GM12874 (cell line): ENCODE measurements around the gene KRT78.

Experiments
- CTCF ChIP-seq: IDR thresholded peaks from 2 replicates; pipeline ENCODE4 v1.5.1; 2011; ENCODE audit warnings: low read depth, mild to moderate bottlenecking, control low read depth, low read length, moderate library complexity; ENCODE audit not compliant: insufficient read depth

KRT78 gene

GRCh38 chr12:52874573-52875435 lies 26.0 kb upstream of the KRT78 start:
- TF ChIP-seq CTCF, result no peak

- TF ChIP-seq CTCF, result no peak
These were observed 25.2 kb upstream of the KRT78 start for GRCh38 chr12:52873832-52874572.

- TF ChIP-seq CTCF, result no peak
These were observed 24.7 kb upstream of the KRT78 start for GRCh38 chr12:52873513-52873831.

- no peak for TF ChIP-seq CTCF
These were observed 24.0 kb upstream of the KRT78 start for GRCh38 chr12:52872644-52873389.

- TF ChIP-seq CTCF, result no peak
These were observed 22.7 kb upstream of the KRT78 start for GRCh38 chr12:52871291-52872039.

GRCh38 chr12:52870361-52871290 lies 21.8 kb upstream of the KRT78 start:
- peak; percentile 87 for TF ChIP-seq CTCF
